HG02870 (cell line): ENCODE measurements around the gene CEACAM6.
"Not testable (repeated sequence)": the region's sequence is repeated elsewhere in the genome, so short reads cannot be mapped to it uniquely, and the experiment has no call there.

ENCODE experiments used
- ATAC-seq: cut with Tn5 transposase; IDR thresholded peaks from one replicate; pipeline ENCODE4 v1.9.1; 2021; ENCODE audit warnings: mild to moderate bottlenecking, moderate library complexity; ENCODE audit not compliant: unreplicated experiment

CEACAM6 gene

DNA sequence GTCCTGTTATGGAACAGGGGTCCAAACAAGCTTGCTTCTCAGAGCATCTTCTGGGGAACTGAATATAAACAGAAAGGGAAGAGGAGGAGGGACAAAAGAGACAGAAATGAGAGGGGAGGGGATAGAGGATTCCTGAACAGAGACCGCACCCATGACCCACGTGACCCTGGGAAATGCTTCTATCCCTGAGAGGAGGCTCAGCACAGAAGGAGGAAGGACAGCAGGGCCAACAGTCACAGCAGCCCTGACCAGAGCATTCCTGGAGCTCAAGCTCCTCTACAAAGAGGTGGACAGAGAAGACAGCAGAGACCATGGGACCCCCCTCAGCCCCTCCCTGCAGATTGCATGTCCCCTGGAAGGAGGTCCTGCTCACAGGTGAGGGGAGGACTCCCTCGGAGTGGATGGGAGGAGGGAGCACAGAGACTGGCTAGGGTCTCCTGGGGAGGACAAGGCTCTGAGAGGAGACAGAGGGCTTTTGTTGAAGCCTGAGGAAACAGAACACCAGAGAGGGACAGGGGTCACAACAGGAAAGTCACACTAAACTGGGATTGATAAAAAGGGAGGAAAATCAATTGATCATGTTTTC is at the start of gene CEACAM6:
Gene CEACAM6 (plus strand): TSS at position 203 of the 586 bp plus-strand sequence. CDS start 109 bp downstream, at position 312.
- no peak for ATAC-seq

DNA sequence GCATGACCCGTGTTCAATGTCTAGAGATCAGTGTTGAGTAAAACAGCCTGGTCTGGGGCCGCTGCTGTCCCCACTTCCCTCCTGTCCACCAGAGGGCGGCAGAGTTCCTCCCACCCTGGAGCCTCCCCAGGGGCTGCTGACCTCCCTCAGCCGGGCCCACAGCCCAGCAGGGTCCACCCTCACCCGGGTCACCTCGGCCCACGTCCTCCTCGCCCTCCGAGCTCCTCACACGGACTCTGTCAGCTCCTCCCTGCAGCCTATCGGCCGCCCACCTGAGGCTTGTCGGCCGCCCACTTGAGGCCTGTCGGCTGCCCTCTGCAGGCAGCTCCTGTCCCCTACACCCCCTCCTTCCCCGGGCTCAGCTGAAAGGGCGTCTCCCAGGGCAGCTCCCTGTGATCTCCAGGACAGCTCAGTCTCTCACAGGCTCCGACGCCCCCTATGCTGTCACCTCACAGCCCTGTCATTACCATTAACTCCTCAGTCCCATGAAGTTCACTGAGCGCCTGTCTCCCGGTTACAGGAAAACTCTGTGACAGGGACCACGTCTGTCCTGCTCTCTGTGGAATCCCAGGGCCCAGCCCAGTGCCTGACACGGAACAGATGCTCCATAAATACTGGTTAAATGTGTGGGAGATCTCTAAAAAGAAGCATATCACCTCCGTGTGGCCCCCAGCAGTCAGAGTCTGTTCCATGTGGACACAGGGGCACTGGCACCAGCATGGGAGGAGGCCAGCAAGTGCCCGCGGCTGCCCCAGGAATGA is 48.4 kb upstream of the CEACAM6 start:
- ATAC-seq, result no peak

DNA sequence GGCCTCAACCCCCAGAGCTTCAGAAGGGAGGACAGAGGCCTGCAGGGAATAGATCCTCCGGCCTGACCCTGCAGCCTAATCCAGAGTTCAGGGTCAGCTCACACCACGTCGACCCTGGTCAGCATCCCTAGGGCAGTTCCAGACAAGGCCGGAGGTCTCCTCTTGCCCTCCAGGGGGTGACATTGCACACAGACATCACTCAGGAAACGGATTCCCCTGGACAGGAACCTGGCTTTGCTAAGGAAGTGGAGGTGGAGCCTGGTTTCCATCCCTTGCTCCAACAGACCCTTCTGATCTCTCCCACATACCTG is 47.9 kb upstream of the CEACAM6 start:
- no peak for ATAC-seq

DNA sequence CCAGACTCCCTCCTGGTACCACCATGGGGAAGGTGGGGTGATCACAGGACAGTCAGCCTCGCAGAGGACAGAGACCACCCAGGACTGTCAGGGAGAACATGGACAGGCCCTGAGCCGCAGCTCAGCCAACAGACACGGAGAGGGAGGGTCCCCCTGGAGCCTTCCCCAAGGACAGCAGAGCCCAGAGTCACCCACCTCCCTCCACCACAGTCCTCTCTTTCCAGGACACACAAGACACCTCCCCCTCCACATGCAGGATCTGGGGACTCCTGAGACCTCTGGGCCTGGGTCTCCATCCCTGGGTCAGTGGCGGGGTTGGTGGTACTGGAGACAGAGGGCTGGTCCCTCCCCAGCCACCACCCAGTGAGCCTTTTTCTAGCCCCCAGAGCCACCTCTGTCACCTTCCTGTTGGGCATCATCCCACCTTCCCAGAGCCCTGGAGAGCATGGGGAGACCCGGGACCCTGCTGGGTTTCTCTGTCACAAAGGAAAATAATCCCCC is 47.4 kb upstream of the CEACAM6 start:
- ATAC-seq, result no peak

DNA sequence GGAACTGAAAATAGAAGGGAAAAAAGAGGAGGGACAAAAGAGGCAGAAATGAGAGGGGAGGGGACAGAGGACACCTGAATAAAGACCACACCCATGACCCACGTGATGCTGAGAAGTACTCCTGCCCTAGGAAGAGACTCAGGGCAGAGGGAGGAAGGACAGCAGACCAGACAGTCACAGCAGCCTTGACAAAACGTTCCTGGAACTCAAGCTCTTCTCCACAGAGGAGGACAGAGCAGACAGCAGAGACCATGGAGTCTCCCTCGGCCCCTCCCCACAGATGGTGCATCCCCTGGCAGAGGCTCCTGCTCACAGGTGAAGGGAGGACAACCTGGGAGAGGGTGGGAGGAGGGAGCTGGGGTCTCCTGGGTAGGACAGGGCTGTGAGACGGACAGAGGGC is 46.8 kb upstream of the CEACAM6 start, which contains the start of gene CEACAM5:
Gene CEACAM5 (plus strand): TSS at position 146 of the 400 bp plus-strand sequence. CDS start 106 bp downstream, at position 252.
- no peak for ATAC-seq

DNA sequence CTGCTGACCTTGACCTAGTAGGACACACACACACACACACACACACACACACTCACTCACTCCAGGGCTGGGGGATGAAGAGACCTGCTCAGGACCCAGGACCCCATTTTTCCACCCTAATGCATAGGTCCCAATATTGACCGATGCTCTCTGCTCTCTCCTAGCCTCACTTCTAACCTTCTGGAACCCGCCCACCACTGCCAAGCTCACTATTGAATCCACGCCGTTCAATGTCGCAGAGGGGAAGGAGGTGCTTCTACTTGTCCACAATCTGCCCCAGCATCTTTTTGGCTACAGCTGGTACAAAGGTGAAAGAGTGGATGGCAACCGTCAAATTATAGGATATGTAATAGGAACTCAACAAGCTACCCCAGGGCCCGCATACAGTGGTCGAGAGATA is 45.8 kb upstream of the CEACAM6 start:
- ATAC-seq, result not testable (repeated sequence)

DNA sequence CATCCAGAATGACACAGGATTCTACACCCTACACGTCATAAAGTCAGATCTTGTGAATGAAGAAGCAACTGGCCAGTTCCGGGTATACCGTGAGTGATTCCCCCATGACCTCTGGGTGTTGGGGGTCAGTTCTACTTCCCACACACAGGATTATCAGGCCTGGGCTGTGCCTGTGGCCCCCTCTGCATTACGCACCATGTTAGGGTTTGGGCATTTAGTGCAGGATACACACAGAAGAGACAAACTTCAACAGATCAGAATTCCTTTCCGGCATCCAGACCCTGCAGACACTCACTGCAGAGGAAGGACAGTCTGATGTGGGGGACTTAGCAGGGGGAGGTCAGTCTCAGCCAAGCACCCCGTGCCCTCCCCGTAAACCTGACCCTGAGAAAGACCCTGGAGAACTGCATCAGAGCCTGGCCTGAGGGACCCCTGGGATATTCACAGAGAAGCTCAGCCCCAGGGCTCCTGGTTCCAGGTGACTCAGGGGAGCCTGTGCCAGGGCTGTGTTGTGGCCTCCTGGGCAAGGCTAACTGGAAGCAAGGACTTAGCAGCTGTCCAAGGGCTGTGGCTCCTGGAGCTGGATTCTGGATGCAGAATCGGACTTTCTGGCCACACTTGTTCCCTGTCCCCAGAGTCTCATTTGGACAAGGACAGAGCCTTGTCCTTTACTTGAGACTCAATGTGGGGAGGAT is 45.2 kb upstream of the CEACAM6 start:
- ATAC-seq, result no peak

DNA sequence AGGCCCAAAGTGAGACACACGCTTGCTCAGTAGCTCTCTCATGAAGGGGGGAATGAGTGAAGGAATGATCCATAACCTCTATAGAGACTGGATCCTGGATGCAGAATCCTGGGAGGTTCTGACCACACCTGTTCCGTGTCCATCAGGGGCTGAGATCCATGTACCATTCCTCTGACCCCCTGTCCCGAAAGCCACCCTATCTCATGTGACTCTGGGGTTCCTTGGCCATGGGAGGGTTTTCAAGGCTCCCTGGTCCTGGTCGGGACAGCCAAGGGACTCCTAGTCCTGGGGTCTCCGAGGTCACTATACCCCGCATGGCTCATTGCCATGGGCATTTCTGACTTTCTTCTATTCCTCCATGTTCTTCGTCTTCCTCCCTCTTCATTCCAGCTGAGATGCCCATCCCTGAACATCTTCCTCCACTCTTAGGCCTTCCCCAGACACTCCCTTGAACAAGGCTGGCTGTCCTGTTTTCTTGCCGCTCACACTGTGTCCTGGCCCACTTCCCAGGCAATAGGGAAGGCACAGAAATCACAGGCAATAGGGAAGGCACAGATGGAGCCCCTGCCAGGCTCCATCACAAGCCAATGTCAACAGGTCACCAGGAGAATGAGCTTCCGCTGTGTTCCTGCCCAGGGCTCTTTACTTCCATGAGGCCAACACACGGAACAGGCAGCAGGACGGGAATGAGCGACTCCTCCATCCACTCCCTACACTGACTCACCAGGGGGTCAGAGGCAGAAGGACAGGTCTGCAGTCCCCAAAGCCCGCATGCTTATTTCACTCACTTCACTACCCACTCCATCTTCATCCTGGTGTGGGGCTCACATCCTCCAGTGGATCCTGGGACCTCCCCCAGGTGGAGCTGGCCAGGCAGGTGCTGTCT is 43.7 kb upstream of the CEACAM6 start:
- no peak for ATAC-seq

DNA sequence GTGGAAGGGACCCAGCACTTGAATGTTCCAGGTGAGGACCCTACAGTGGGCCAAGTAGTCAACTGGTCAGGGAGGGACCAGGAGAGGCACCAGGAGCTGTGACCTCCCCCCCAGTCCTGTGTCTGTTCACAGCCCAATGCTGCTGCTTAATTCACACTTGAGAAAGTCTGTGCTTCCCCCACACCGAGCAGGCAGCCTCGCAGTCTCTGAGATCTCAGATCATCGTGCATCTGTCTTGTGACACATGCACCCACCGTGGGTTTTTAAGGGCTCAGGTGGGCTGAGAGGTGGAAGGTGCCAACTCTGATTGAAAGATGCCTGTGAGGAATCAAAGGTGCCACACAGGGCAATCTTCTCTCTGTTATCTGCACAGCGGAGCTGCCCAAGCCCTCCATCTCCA is 40.7 kb upstream of the CEACAM6 start:
- no peak for ATAC-seq

DNA sequence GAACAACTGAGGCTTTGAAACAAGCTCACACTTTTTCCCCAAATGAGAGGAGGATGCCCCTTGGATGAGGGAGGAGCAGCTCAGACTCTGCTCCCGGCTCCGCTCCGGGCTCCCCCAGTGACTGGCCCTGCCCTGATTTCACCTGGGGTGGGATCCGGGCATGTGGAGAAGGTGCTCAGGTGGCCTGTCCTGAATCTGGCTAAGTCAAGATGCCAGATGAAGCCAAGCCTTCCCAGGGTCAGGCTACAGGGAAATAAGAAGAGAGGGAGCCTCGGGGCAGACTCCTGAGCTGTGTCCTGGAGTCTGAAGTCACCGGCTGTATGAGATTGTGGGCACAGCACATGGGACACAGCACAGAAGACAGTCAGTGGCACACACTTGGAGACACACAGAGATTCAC is 36.6 kb upstream of the CEACAM6 start:
- ATAC-seq, result no peak

DNA sequence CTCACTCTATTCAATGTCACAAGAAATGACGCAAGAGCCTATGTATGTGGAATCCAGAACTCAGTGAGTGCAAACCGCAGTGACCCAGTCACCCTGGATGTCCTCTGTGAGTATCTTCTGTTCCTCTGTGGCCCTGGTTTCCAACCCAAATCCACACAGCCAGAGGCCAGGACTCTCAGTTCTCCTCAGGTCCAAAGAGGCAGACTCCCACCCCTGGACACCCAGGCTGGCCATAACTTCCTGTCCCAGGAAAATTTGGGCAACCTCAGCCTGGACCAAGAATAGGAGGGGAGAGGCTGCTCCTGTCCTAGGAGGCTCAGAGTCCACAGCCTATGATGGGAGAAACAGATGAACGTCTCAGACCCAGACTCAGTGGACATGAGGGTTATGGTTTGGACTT is 35.2 kb upstream of the CEACAM6 start:
- ATAC-seq, result no peak

DNA sequence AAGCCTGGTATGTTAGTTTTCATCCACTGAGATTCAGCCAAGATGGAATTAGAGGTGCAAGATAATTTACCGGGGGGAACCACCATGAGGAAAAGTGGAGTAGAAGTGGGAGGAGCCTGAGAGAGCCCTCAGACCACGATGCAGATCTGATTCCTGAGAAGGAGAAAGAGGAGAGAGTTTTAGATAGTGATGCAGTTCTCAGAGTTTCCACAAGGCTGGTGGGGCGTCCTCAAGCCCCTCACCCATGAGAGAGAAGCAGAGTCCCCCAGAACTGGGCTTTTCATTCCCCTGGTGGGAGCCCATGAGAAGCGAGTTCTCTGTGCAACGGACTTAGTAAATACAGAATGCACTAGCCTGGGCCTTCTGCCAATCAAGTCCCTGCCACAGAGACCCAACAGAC is 28.8 kb upstream of the CEACAM6 start:
- ATAC-seq, result no peak

DNA sequence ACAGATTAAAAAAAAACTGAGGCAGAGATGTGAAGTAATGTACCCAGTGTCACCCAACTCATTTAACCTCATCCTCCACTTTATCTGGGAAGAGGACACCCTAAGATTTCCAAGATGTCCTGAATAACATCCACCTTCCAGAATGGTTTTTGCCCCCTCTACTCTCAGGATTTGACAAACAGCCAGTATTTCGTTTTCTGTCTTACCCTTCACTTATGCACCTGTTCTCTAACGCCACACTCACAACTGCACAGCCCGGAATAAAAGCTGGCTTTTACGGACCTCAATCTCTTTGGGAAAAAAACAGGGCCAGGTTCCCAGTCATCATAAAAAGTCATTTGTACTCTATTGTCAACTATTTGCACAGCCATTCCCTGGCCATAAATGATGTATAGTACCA is 21.2 kb upstream of the CEACAM6 start:
- ATAC-seq, result no peak

DNA sequence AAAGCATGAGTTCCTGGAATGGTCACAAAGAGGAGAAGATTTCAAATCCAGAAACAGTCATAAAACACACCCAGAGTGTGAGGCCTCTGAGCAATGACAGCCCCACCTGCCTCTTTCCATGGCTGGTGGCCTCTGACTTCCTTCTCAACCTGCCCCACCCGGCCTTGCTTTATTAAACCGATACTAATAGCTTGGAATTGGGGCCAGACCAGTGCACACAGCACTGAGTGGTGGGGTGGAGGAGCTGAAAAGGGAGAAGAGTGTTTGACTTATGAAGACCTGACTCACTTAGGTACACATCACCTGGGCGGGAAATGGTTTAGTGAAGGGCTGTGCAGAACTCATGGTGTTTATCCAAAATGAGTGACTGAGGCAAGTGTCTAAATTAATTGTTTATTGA is 20.7 kb upstream of the CEACAM6 start:
- ATAC-seq, result no peak

DNA sequence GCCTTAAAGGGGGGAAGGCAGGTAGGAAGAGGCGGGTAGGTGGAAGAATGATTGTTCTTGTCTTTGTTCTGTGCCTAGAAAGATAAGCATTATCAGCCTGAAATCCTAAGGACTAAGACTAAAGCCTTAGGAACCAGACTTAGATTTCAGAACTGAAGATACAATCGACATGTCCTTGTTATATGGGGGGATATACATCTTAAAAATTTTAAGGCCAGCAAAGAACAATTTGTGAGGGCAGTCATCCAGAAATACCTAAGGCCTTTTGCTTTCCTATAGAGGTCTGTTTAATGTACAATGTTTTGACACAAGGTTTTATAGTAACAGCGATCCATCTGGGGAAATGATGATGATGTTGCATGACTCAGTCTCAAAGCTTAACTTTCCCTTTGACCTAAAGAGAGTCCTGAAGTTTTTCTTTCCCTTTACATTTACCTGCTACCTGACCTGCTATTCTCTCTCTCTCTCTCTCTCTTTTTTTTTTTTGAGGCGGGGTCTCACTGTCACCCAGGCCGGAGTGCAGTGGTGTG is 20.2 kb upstream of the CEACAM6 start:
- no peak for ATAC-seq

DNA sequence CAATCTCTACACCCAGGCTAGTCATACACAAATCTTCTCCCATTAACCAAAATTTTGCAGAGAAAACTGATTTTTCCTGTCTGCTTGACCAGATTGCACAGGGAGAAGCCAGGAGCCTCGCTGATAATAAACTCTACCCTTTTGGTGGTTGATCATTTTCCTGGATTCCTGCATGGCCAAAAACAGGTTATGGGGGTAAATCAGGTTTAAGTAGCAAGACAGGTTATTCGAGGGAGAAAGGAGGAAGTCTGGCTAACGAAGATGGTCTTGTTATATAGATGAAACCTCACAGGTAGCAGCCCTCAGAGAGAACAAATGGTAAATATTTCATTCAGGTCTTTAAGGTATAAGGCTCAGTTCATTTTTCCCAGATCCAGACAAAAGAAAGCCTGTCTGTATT is 16.0 kb upstream of the CEACAM6 start:
- no peak for ATAC-seq

DNA sequence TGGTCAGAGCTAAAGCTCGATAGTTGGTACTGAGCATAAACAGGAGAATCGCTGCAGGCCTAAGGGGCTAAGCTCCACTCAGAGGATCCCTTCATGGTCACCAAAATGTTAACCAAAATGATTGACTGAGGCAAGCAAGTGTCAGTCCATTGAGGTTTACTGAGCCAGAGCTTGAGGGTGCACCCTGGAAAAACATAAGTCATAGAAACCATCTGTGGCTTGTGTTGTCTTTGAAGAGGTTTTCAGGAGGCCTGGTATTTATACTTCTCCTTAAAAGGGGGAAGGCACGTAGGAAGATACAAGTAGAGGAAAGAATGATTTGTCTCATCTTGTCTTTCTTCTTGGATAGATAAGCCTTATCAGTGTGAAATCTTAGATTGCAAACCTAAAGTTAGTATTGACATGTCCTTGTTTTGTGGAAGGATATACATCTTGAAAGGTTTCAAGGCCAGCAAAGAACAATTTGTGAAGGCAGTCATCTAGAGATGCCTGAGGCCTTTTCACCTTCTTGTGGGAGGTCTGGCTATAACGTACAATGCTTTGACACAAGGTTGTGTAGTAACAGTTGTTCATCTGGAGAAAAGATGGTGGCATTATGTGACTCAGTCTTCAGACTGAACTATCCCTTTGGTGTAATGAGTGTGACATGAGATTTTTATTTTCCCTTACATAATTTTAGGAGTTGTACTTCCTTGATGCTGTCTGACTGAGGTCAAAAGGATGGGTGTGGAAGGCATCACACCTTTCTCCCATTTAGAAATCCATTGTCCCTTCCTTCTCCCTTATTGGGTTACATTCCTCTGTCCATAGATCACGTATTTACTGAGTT is 14.7 kb upstream of the CEACAM6 start:
- no peak for ATAC-seq

DNA sequence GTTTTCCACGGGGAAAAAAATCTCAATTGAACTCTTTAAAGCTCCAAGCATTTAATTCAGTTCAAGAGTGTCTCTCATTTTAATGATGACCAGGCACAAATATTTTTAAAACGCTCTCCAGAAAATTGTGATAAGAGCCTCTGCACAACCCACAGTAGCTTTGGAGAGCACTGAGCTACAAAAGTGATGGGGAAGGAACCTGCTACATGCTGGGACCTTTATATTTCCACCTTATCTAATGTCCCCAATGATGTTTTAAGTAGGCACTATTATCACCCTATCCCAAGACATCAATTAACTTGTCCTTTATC is 14.1 kb upstream of the CEACAM6 start:
- no peak for ATAC-seq

DNA sequence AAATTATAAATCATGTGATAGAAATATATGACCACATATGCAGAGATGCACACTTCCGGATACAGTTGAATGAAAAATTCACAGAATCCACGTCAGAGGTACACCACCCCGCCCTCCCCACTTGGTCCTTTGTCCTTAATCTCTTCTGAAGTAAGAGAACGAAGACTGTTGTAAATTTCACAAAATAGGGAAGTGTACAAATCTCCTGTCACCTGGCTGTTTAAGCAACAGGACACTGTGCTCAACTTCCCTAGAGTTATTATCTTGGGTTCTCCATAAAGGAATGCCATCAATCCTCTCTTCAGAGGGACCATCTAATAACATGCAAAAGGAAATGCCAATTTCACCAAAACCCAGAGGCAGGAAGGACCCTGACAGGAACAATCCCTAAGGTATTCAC is 10.5 kb upstream of the CEACAM6 start:
- no peak for ATAC-seq

DNA sequence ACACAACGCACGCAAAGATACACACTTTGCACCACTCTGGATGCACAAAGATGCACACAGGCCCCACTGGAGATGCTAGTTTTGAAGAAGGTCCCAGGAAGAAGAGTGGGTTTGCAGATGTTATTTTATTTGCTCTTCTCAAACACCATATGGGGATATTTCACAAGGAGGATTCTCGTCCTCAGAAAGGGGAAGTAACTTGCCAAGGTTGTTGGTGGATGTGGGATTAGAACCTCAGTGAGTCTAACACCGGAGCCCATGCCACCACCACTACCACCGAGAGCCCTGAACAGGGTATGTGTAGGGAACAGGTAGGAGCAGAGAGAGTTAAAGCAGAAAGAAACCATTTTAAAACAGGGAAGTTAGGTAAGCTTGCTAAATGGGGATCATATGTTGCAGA is 9.6 kb upstream of the CEACAM6 start:
- no peak for ATAC-seq
